ENCODE measurements around the gene PMF1.

The PMF1 gene, protein sequence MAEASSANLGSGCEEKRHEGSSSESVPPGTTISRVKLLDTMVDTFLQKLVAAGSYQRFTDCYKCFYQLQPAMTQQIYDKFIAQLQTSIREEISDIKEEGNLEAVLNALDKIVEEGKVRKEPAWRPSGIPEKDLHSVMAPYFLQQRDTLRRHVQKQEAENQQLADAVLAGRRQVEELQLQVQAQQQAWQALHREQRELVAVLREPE

DNA sequence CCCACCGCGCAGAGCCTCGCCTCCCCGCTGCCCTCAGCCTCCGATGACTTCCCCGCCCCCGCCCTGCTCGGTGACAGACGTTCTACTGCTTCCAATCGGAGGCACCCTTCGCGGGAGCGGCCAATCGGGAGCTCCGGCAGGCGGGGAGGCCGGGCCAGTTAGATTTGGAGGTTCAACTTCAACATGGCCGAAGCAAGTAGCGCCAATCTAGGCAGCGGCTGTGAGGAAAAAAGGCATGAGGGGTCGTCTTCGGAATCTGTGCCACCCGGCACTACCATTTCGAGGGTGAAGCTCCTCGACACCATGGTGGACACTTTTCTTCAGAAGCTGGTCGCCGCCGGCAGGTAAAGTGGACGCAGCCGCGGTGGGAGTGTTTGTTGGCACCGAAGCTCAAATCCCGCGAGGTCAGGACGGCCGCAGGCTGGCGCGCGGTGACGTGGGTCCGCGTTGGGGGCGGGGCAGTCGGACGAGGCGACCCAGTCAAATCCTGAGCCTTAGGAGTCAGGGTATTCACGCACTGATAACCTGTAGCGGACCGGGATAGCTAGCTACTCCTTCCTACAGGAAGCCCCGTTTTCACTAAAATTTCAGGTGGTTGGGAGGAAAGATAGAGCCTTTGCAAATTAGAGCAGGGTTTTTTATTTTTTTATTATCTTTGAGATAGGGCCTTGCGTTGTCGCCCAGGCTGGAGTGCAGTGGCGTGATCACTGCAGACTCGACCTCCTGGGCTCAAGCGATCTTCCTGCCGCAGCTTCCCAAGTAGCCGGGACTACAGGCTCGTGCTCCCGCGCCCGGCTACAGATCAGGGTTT is at the start of gene PMF1:
TSS of gene PMF1 (plus strand) at position 175 of the 811 bp plus-strand sequence. CDS start at position 184, 9 bp downstream.
- H3K4me3 ChIP-seq (ENCODE audit: low read depth, low read length) = peak within 1 kb of the TSS; percentile 94
- TF ChIP-seq, protein P1, sequence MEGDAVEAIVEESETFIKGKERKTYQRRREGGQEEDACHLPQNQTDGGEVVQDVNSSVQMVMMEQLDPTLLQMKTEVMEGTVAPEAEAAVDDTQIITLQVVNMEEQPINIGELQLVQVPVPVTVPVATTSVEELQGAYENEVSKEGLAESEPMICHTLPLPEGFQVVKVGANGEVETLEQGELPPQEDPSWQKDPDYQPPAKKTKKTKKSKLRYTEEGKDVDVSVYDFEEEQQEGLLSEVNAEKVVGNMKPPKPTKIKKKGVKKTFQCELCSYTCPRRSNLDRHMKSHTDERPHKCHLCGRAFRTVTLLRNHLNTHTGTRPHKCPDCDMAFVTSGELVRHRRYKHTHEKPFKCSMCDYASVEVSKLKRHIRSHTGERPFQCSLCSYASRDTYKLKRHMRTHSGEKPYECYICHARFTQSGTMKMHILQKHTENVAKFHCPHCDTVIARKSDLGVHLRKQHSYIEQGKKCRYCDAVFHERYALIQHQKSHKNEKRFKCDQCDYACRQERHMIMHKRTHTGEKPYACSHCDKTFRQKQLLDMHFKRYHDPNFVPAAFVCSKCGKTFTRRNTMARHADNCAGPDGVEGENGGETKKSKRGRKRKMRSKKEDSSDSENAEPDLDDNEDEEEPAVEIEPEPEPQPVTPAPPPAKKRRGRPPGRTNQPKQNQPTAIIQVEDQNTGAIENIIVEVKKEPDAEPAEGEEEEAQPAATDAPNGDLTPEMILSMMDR (IDR thresholded peaks at IDR 0.05; ENCODE audit: low read depth, low read length, missing control alignments) = no peak
- peaks cover 6% of the 10 kb centered on the region for H3K36me3 ChIP-seq (replicated peaks)
- no peaks in the 10 kb centered on the region for H3K27me3 ChIP-seq (replicated peaks)
- peak within 1 kb of the TSS; percentile 98 for H3K27ac ChIP-seq
- DNase-seq = peak; percentile 96
- in situ Hi-C loops (cut with HindIII; ENCODE audit: low pct_ligation_motif_present, low sequenced_read_pairs) = no loop called here

DNA sequence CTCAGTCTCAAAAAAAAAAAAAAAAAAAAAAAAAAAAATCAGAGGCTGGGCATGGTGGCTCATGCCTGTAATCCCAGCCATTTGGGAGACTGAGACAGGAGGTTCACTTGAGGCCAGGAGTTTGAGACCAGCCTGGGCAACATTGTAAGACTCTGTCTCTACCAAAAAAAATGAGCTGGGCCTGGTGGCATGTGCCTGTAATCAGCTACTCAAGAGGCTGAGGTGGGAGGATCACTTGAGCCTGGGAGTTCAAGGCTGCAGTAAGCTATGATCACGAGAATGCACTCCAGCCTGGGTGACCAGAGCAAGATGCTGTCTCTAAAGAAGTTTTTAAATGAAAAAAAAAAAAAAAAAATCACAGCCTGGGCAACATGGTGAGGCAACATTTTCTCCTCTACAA is 49.1 kb upstream of the PMF1 start:
- Histone ChIP-seq H3K27me3 (replicated peaks) (no peaks in the 10 kb centered on the region), H3K27ac (no peak overlapping the region), H3K4me3 (ENCODE audit: low read depth, low read length) (no peak overlapping the region), H3K36me3 (replicated peaks) (no peaks in the 10 kb centered on the region)
- TF ChIP-seq, protein P1 (IDR thresholded peaks at IDR 0.05; ENCODE audit: low read depth, low read length, missing control alignments) = no peak
- no peak for DNase-seq
- in situ Hi-C loops (cut with HindIII; ENCODE audit: low pct_ligation_motif_present, low sequenced_read_pairs) = no loop called here

DNA sequence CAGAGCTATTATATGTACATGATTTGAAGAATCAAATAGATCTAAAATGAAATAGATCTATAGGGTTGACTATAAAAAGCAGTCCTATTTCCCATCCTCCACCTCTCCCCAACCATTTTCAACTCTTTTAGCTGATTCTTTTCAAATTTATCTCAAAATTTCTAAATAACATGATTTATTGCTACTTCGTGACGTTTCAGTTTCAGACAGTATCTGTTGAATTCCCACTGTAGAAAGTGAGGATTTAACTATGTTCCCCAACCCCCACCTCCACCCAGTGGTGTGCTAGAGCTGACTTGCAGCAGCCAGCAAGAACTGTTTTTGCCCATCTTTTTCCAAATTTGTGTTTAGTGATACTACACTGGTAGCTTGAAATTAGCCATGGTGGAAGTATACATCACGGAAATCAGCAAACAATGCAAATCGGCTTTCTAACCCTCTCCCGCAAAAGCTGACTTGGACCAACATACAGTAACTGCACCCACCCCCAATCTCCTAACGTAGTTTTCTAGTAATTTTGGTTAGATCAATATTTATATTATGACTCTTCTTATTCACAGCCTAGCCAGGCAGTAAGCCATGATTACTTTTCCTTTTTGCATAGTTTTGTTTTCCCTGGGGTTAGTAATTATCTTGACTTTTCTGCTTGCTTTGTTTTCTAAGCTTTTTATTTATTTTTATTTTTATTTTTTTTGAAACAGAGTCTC is 48.5 kb upstream of the PMF1 start:
- Histone ChIP-seq H3K36me3 (replicated peaks) (no peaks in the 10 kb centered on the region), H3K4me3 (ENCODE audit: low read depth, low read length) (no peak overlapping the region), H3K27ac (no peak overlapping the region), H3K27me3 (replicated peaks) (no peaks in the 10 kb centered on the region)
- in situ Hi-C loops (cut with HindIII; ENCODE audit: low pct_ligation_motif_present, low sequenced_read_pairs) = no loop called here
- DNase-seq = no peak
- TF ChIP-seq, protein P1 (IDR thresholded peaks at IDR 0.05; ENCODE audit: low read depth, low read length, missing control alignments) = no peak

DNA sequence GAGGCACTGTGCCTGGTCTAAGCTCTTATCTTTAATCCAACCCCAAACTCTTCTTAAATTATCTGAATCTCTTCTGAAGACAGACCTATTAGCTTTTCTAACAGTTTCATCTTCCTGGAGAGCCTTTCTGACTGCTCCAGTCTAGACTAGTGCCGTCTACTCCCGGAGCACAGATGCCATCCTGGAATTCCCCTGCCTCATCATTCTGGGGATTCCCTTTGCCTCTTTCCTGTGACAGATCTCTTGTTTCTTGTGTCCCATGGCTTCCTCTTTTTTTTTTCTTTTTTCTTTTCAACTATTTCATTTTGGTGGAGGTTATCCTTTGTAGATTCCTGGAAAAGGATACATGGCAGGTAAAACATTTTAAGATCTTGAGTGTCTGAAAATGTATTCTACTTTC is 47.7 kb upstream of the PMF1 start:
- no peak for DNase-seq
- H3K36me3 ChIP-seq (replicated peaks) = no peaks in the 10 kb centered on the region
- no peak overlapping the region for H3K4me3 ChIP-seq (ENCODE audit: low read depth, low read length)
- H3K27me3 ChIP-seq (replicated peaks) = no peaks in the 10 kb centered on the region
- H3K27ac ChIP-seq = no peak overlapping the region
- TF ChIP-seq, protein P1 (IDR thresholded peaks at IDR 0.05; ENCODE audit: low read depth, low read length, missing control alignments) = no peak
- in situ Hi-C loops (cut with HindIII; ENCODE audit: low pct_ligation_motif_present, low sequenced_read_pairs) = no loop called here

DNA sequence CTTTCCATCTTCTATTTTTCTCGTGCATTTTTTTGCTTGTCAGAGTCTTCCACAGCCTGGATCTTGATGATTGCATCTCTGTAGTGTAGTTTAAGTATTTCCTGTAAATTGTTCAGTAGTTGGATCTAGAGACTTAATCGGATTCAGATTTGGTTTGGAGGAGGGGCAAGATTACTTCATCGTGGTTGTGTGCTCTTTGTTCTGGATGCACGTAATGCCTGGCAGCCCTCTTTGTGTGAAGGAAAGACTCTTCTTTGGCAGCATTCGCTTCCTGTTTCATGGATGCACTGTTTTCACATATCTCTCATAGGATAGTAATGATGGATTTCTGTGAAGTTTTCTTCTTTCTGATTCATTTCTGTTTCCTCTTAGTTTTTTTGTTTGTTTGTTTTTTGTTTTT is 45.3 kb upstream of the PMF1 start:
- in situ Hi-C loops (cut with HindIII; ENCODE audit: low pct_ligation_motif_present, low sequenced_read_pairs) = no loop called here
- no peak for DNase-seq
- Histone ChIP-seq H3K27ac (no peak overlapping the region), H3K36me3 (replicated peaks) (no peaks in the 10 kb centered on the region), H3K4me3 (ENCODE audit: low read depth, low read length) (no peak overlapping the region), H3K27me3 (replicated peaks) (no peaks in the 10 kb centered on the region)
- TF ChIP-seq, protein P1 (IDR thresholded peaks at IDR 0.05; ENCODE audit: low read depth, low read length, missing control alignments) = no peak
